EH (cell line): ENCODE results near the gene MMP28.
A peak's percentile ranks its signal among the peaks of the same experiment; 100 is the strongest.

ENCODE experiments used
- DNase-seq: peaks from one replicate; pipeline ENCODE4 v3.0.0-alpha.2; 2015; ENCODE audit warnings: low read depth

MMP28 gene

GRCh38 chr17:35795007-35795870 is at the start of gene MMP28:
Gene MMP28, minus strand, starts transcription at chr17:35795641. Its CDS starts 264 bp downstream, at chr17:35795377.
- peak; percentile 44 for DNase-seq

GRCh38 chr17:35844547-35844946 is 49.1 kb upstream of the MMP28 start:
- DNase-seq, result no peak

GRCh38 chr17:35843698-35844097 is 48.3 kb upstream of the MMP28 start:
- no peak for DNase-seq

- DNase-seq, result no peak
These were observed 46.8 kb upstream of the MMP28 start for GRCh38 chr17:35842239-35842638.

GRCh38 chr17:35841505-35841904 is 46.1 kb upstream of the MMP28 start:
- DNase-seq, result peak; percentile 17

GRCh38 chr17:35841101-35841500 is 45.7 kb upstream of the MMP28 start:
- DNase-seq, result no peak

GRCh38 chr17:35825206-35825605 is 29.8 kb upstream of the MMP28 start:
- no peak for DNase-seq

GRCh38 chr17:35821308-35821707 is 25.9 kb upstream of the MMP28 start:
- no peak for DNase-seq

GRCh38 chr17:35819455-35819854 is 24.0 kb upstream of the MMP28 start:
- no peak for DNase-seq

- DNase-seq, result no peak
These were observed 21.8 kb upstream of the MMP28 start for GRCh38 chr17:35817196-35817595.

- no peak for DNase-seq
These were observed 21.3 kb upstream of the MMP28 start for GRCh38 chr17:35816723-35817122.

GRCh38 chr17:35812456-35812855 is 17.0 kb upstream of the MMP28 start:
- no peak for DNase-seq

- no peak for DNase-seq
These were observed 16.3 kb upstream of the MMP28 start for GRCh38 chr17:35811759-35812158.

- no peak for DNase-seq
These were observed 14.5 kb upstream of the MMP28 start for GRCh38 chr17:35809855-35810461.

GRCh38 chr17:35808962-35809854 is 13.8 kb upstream of the MMP28 start, which contains the start of gene TAF15:
Gene TAF15, plus strand, starts transcription at chr17:35809484. Its CDS starts 86 bp downstream, at chr17:35809570.
- peak; percentile 99 for DNase-seq

GRCh38 chr17:35808240-35808961 is 13.0 kb upstream of the MMP28 start:
- DNase-seq, result no peak

GRCh38 chr17:35807371-35808144 is 12.1 kb upstream of the MMP28 start:
- DNase-seq, result peak; percentile 84

- peak; percentile 92 for DNase-seq
These were observed 9.3 kb upstream of the MMP28 start for GRCh38 chr17:35804658-35805192.

GRCh38 chr17:35801583-35802224 is 6.3 kb upstream of the MMP28 start:
- DNase-seq, result peak; percentile 61

GRCh38 chr17:35799942-35800341 is 4.5 kb upstream of the MMP28 start:
- peak; percentile 85 for DNase-seq
